Endothelial cell of umbilical vein (primary cell): ENCODE measurements around the gene PDHX. TPM values are rescaled to one million over a fixed set of nuclear protein-coding genes. Genes with fewer than 3 reads are reported as not detected.

ENCODE experiments used
- BruUV-seq: library from RNA; stranded (reverse); fragments of 400-500 nt; replicated peaks from 2 replicates; lab custom pipeline; 2021; lab: Mats Ljungman, UMichigan
- CTCF ChIA-PET: fragments of 300-600, 350-600 bp; sonication (Branson Sonifier 250); formaldehyde crosslinking; loops from one replicate; lab custom pipeline; 2021; ENCODE audit warnings: antibody characterized with exemption, inconsistent platforms; lab: Charles Lee
- POLR2A ChIA-PET: fragments of 300-600, 350-600 bp; sonication (Branson Sonifier 250); formaldehyde crosslinking; loops from one replicate; lab custom pipeline; 2021; ENCODE audit warnings: antibody characterized with exemption, inconsistent platforms; lab: Charles Lee
- DNase-seq: peaks from one replicate; pipeline ENCODE4 v3.0.0-alpha.2; 2011; ENCODE audit warnings: low read depth, low spot score
- FAIRE-seq: peaks from 2 replicates; lab custom pipeline; 2011; peaks lifted over from hg19 to GRCh38; lab: Jason Lieb, UNC
- H2AFZ ChIP-seq: 2 replicates; pipeline ENCODE4 v1.6.0; 2012; ENCODE audit warnings: low read depth, low read length, control low read depth, inconsistent platforms
- H3K27ac ChIP-seq: 2 replicates; pipeline ENCODE4 v1.5.1; 2011; ENCODE audit warnings: low read depth, mild to moderate bottlenecking, control low read depth, low read length, moderate library complexity; ENCODE audit not compliant: insufficient read depth
- H3K27me3 ChIP-seq, 2 experiments: 2 replicates each; pipeline versions ENCODE4 v1.6.0 to v1.6.1; 2011; ENCODE audit warnings: low read length in 2 of 2, mixed read lengths in 1 of 2; ENCODE audit not compliant: control insufficient read depth in 2 of 2, insufficient read depth in 2 of 2
- H3K36me3 ChIP-seq, 2 experiments: 2 replicates in 1 of 2; 3 replicates in 1 of 2; pipeline ENCODE4 v1.5.1; 2011; ENCODE audit warnings: low read length in 2 of 2, mild to moderate bottlenecking in 1 of 2, moderate library complexity in 1 of 2; ENCODE audit not compliant: control insufficient read depth in 2 of 2, insufficient read depth in 2 of 2; ENCODE audit errors: extremely low read depth in 1 of 2
- H3K4me1 ChIP-seq: 3 replicates; pipeline ENCODE4 v1.5.1; 2011; ENCODE audit warnings: mild to moderate bottlenecking, low read length; ENCODE audit not compliant: control insufficient read depth, insufficient read depth; ENCODE audit errors: extremely low read depth
- H3K4me2 ChIP-seq: 2 replicates; pipeline ENCODE4 v1.6.1; 2011; ENCODE audit warnings: low read length, control low read depth, mixed read lengths; ENCODE audit not compliant: insufficient read depth
- H3K4me3 ChIP-seq, 3 experiments: fragments of 200-600 bp in 1 of 3; sonication (generic), shearing (Covaris generic) in 1 of 3; replicated peaks in 1 of 3; 2 replicates each; pipeline ENCODE4 v1.5.1; 2011 to 2016; ENCODE audit warnings: control low read depth in 3 of 3, low read length in 3 of 3, mild to moderate bottlenecking in 2 of 3, inconsistent platforms in 1 of 3, low read depth in 1 of 3, moderate library complexity in 1 of 3; ENCODE audit not compliant: insufficient read depth in 1 of 3
- H3K79me2 ChIP-seq: 2 replicates; pipeline ENCODE4 v1.6.0; 2012; ENCODE audit warnings: low read length, inconsistent platforms; ENCODE audit not compliant: control insufficient read depth, insufficient read depth
- H3K9ac ChIP-seq: replicated peaks from 2 replicates; pipeline ENCODE3; 2011; ENCODE audit warnings: low read length, control low read depth; ENCODE audit not compliant: insufficient read depth; ENCODE audit errors: extremely low read depth
- H3K9me1 ChIP-seq: replicated peaks from 3 replicates; pipeline ENCODE4 v1.6.0; 2011; ENCODE audit warnings: mild to moderate bottlenecking, low read length; ENCODE audit not compliant: control insufficient read depth, insufficient read depth; ENCODE audit errors: extremely low read depth
- H3K9me3 ChIP-seq: replicated peaks from 2 replicates; pipeline ENCODE4 v1.5.1; 2012; ENCODE audit warnings: low read length, inconsistent platforms; ENCODE audit not compliant: control insufficient read depth, insufficient read depth
- H4K20me1 ChIP-seq: replicated peaks from 2 replicates; pipeline ENCODE3; 2011; ENCODE audit warnings: mild to moderate bottlenecking, low read length; ENCODE audit not compliant: control insufficient read depth, insufficient read depth; ENCODE audit errors: extremely low read depth
- EZH2 ChIP-seq: IDR thresholded peaks from 2 replicates; pipeline ENCODE4 v1.6.1; 2012; ENCODE audit warnings: borderline replicate concordance, low read depth, mild to moderate bottlenecking, moderate library complexity, low read length, inconsistent platforms; ENCODE audit not compliant: severe bottlenecking
- FOS ChIP-seq: IDR thresholded peaks from 2 replicates; pipeline ENCODE4 v1.6.1; 2011; ENCODE audit warnings: mild to moderate bottlenecking, low read length, moderate library complexity, borderline replicate concordance; ENCODE audit not compliant: insufficient read depth
- GATA2 ChIP-seq: IDR thresholded peaks from 2 replicates; pipeline ENCODE4 v1.7.0; 2011; ENCODE audit warnings: low read depth, mild to moderate bottlenecking, moderate library complexity, mixed read lengths, low read length; ENCODE audit not compliant: insufficient read length, insufficient read depth
- JUN ChIP-seq: IDR thresholded peaks from 2 replicates; pipeline ENCODE4 v1.6.1; 2011; ENCODE audit warnings: borderline replicate concordance, low read depth; ENCODE audit not compliant: insufficient read length, insufficient read depth
- MYC ChIP-seq: IDR thresholded peaks from one replicate; pipeline ENCODE4 v1.6.1; 2011; ENCODE audit warnings: mild to moderate bottlenecking, low read depth, low read length
- POLR2A ChIP-seq: IDR thresholded peaks from 2 replicates; pipeline ENCODE4 v1.6.1; 2012; ENCODE audit warnings: low read depth, mild to moderate bottlenecking, control low read depth, low read length
- POLR2AphosphoS5 ChIP-seq: IDR thresholded peaks from 2 replicates; pipeline ENCODE4 v1.6.1; 2012; ENCODE audit warnings: low read depth, mild to moderate bottlenecking, control low read depth, low read length, moderate library complexity; ENCODE audit not compliant: insufficient read depth
- dilution Hi-C: fragments of 300-500 bp; cut with MboI; formaldehyde crosslinking; loops from one replicate; pipeline ENCODE4 v1.15.0; 2019; ENCODE audit warnings: low sequenced_read_pairs; ENCODE audit not compliant: extremely low pct_ligation_motif_present
- intact Hi-C: fragments of 100-400 bp; cut with micrococcal nuclease; formaldehyde crosslinking; loops from one replicate; pipeline ENCODE4 v1.10.0; 2022
- polyA plus RNA-seq, 4 experiments: library from polyadenylated mRNA; depleted of rRNA in 3 of 4; stranded (reverse) in 3 of 4; unstranded in 1 of 4; fragments of >200 nt; gene quantifications; 2 replicates each; pipeline versions ENCODE4 v1.2.1 to v1.2.3, GENCODE V29; 2011 to 2012; ENCODE audit warnings: missing spikeins in 1 of 4
- total RNA-seq: library from RNA; stranded (reverse); gene quantifications from 2 replicates; pipeline ENCODE4 v1.2.3, GENCODE V29; 2021
- TF ChIP-seq, protein P1 (sequence below), 2 donors: IDR thresholded peaks; 1 replicate in 1 of 2; 2 replicates in 1 of 2; pipeline ENCODE4 v1.5.1; 2011; ENCODE audit warnings: low read length in 2 of 2, mild to moderate bottlenecking in 2 of 2, moderate library complexity in 2 of 2, control low read depth in 1 of 2, inconsistent platforms in 1 of 2, low read depth in 1 of 2; ENCODE audit not compliant: insufficient read depth in 1 of 2; ENCODE audit errors: extremely low read depth in 1 of 2
- TF ChIP-seq, protein P2 (sequence below): IDR thresholded peaks from 2 replicates; pipeline ENCODE4 v1.6.1; 2011; ENCODE audit not compliant: insufficient read depth, insufficient read length

PDHX gene
- total and polyA plus RNA-seq, 2 donors (not counting 3 experiments of a cell fraction or from before 2014, with no cell fraction given): 10.5 to 30.5 TPM

DNA sequence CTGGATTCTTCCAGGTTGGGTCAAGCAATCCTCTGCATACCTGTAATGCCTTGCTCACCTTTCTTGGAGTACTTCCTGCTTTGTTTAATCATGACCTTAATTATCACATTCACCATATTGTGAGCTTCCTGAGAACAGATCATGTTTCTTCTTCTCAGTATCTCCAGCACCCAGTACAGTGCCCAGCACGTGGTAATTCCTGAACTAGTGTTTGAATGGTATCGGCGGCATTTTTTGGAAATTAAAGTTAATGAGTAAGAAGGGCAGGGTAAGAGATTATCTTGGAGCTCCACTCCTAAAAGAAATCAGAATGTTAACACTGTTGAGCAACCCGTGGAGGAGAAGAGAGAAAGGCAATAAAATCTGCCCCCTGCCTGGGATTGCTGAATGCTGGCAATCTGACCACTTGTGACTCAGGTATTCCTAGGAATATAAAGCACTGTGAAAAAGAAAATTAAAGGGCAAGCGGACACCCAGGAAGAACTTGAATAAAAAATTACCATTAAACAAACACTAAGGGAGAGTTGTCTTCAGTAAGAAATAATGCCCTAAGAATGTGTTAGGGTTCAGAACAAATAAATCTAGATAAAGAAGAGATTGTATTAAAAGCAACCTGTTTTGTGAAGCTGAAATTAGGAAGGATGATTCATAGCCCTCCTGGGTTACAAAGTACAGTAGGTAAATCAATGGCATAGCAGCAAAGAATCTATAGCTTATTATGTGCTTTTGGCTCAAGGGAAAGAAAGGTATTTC, 92.9 kb downstream of the PDHX start:
- TF ChIP-seq EZH2: no peak
- no peak for TF ChIP-seq POLR2AphosphoS5
- TF ChIP-seq, protein P1, sequence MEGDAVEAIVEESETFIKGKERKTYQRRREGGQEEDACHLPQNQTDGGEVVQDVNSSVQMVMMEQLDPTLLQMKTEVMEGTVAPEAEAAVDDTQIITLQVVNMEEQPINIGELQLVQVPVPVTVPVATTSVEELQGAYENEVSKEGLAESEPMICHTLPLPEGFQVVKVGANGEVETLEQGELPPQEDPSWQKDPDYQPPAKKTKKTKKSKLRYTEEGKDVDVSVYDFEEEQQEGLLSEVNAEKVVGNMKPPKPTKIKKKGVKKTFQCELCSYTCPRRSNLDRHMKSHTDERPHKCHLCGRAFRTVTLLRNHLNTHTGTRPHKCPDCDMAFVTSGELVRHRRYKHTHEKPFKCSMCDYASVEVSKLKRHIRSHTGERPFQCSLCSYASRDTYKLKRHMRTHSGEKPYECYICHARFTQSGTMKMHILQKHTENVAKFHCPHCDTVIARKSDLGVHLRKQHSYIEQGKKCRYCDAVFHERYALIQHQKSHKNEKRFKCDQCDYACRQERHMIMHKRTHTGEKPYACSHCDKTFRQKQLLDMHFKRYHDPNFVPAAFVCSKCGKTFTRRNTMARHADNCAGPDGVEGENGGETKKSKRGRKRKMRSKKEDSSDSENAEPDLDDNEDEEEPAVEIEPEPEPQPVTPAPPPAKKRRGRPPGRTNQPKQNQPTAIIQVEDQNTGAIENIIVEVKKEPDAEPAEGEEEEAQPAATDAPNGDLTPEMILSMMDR (IDR thresholded peaks at IDR 0.05; ENCODE audit: extremely low read depth in 1 of 2, insufficient read depth in 1 of 2, low read depth in 1 of 2, low read length in 2 of 2): no peak
- TF ChIP-seq POLR2A: no peak
- no peak for TF ChIP-seq GATA2
- TF ChIP-seq, protein P2, sequence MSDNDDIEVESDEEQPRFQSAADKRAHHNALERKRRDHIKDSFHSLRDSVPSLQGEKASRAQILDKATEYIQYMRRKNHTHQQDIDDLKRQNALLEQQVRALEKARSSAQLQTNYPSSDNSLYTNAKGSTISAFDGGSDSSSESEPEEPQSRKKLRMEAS: no peak
- no peak for TF ChIP-seq FOS
- no peak for TF ChIP-seq JUN
- no peak for TF ChIP-seq MYC
- Histone ChIP-seq H3K36me3 (no peaks in the 10 kb centered on the region), H3K4me1 (no peaks in the 10 kb centered on the region), H3K4me3 (no peak overlapping the region), H4K20me1 (no peaks in the 10 kb centered on the region), H3K27ac (no peak overlapping the region), H3K79me2 (no peaks in the 10 kb centered on the region), H3K27me3 (no peaks in the 10 kb centered on the region), H3K9ac (no peak overlapping the region), H3K9me3 (no peaks in the 10 kb centered on the region), H3K4me2 (no peak overlapping the region), H2AFZ (no peak overlapping the region), H3K9me1 (no peaks in the 10 kb centered on the region)
- CTCF ChIA-PET: interaction anchor here (1.0 to 3.0 kb wide), 3 partner anchors 11 to 12 kb away, joined by 5 to 12 read pairs (median 8); no protein-coding TSS in a partner anchor
- FAIRE-seq (no peak), DNase-seq (no peak)
- no TSS peak for BruUV-seq
- POLR2A ChIA-PET: interaction anchor here (0.5 kb wide), 1 partner anchor 275 kb away, joined by 3 read pairs; no protein-coding TSS in a partner anchor
- dilution Hi-C loops: no loop called here
- intact Hi-C loops: no loop called here
